Measurements from ENCODE around the gene KRTAP20-3.

GRCh38 chr21:30620522-30620921 lies 22.1 kb upstream of the KRTAP20-3 start, which contains the start of gene KRTAP20-4:
- no peak for TF ChIP-seq CTCF (IDR thresholded peaks at IDR 0.05)
- TF ChIP-seq POLR2A (IDR thresholded peaks at IDR 0.05) = no peak
